Measurements from ENCODE around the gene LYSMD4.

Gene LYSMD4

GRCh38 chr15:99726333-99726732, 6.9 kb downstream of the LYSMD4 start:
- Histone ChIP-seq H2AFZ (ENCODE audit: low read depth) (no peak overlapping the region), H3K4me3 (IDR thresholded peaks at IDR 0.05; ENCODE audit: insufficient read depth, low read depth, low read length) (no peak overlapping the region), H3K4me1 (ENCODE audit: low read depth, poor library complexity, severe bottlenecking) (no peaks in the 10 kb centered on the region)

DNA sequence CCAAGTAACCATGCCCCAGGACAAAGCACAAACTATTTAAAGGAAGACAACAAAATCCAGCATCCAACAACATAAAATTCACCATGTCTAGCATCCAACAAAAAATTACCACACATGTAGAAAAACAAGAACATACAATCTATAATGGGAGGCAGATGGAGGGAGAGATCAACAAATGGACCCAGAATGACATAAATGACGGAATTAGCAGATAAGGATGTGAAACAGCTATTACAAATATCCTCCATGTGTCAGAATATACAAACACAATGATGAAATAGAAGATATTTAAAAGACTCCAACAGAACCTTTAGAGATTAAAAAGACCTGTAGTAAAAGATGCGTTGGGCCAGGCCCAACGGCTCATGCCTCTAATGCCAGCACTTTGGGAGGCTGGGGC, 10.8 kb downstream of the LYSMD4 start:
- Histone ChIP-seq H2AFZ (ENCODE audit: low read depth) (no peak overlapping the region), H3K27me3 (ENCODE audit: insufficient read depth, low read depth) (no peaks in the 10 kb centered on the region), H3K36me3 (ENCODE audit: insufficient read depth) (no peaks in the 10 kb centered on the region), H3K4me3 (IDR thresholded peaks at IDR 0.05; ENCODE audit: insufficient read depth, low read depth, low read length) (no peak overlapping the region), H3K79me2 (ENCODE audit: insufficient read depth, low read depth) (no peaks in the 10 kb centered on the region), H3K27ac (no peak overlapping the region), H3K4me2 (no peak overlapping the region), H3K9ac (no peak overlapping the region), H3K4me1 (ENCODE audit: low read depth, poor library complexity, severe bottlenecking) (peaks cover 31% of the 10 kb centered on the region), H4K20me1 (ENCODE audit: insufficient read depth) (no peaks in the 10 kb centered on the region)
- TF ChIP-seq, protein P1, sequence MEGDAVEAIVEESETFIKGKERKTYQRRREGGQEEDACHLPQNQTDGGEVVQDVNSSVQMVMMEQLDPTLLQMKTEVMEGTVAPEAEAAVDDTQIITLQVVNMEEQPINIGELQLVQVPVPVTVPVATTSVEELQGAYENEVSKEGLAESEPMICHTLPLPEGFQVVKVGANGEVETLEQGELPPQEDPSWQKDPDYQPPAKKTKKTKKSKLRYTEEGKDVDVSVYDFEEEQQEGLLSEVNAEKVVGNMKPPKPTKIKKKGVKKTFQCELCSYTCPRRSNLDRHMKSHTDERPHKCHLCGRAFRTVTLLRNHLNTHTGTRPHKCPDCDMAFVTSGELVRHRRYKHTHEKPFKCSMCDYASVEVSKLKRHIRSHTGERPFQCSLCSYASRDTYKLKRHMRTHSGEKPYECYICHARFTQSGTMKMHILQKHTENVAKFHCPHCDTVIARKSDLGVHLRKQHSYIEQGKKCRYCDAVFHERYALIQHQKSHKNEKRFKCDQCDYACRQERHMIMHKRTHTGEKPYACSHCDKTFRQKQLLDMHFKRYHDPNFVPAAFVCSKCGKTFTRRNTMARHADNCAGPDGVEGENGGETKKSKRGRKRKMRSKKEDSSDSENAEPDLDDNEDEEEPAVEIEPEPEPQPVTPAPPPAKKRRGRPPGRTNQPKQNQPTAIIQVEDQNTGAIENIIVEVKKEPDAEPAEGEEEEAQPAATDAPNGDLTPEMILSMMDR (conservative IDR thresholded peaks at IDR 0.05; ENCODE audit: low read depth, low read length), result no peak

More at GRCh38 chr15:99726333-99726732, 6.9 kb downstream of the LYSMD4 start:
- H3K27ac ChIP-seq, result no peak overlapping the region
- no peaks in the 10 kb centered on the region for H3K36me3 ChIP-seq (ENCODE audit: insufficient read depth)
- H3K9ac ChIP-seq, result no peak overlapping the region
- H3K79me2 ChIP-seq (ENCODE audit: insufficient read depth, low read depth), result no peaks in the 10 kb centered on the region
- no peak overlapping the region for H3K4me2 ChIP-seq
- no peaks in the 10 kb centered on the region for H3K27me3 ChIP-seq (ENCODE audit: insufficient read depth, low read depth)
- TF ChIP-seq, protein P1 (conservative IDR thresholded peaks at IDR 0.05; ENCODE audit: low read depth, low read length), result no peak
- H4K20me1 ChIP-seq (ENCODE audit: insufficient read depth), result no peaks in the 10 kb centered on the region

GRCh38 chr15:99721896-99722295, 11.3 kb downstream of the LYSMD4 start:
- H2AFZ ChIP-seq (ENCODE audit: low read depth), result no peak overlapping the region
- no peaks in the 10 kb centered on the region for H4K20me1 ChIP-seq (ENCODE audit: insufficient read depth)
- no peak overlapping the region for H3K4me2 ChIP-seq
- no peaks in the 10 kb centered on the region for H3K79me2 ChIP-seq (ENCODE audit: insufficient read depth, low read depth)
- H3K27me3 ChIP-seq (ENCODE audit: insufficient read depth, low read depth), result no peaks in the 10 kb centered on the region
- H3K27ac ChIP-seq, result no peak overlapping the region
- TF ChIP-seq, protein P1 (conservative IDR thresholded peaks at IDR 0.05; ENCODE audit: low read depth, low read length), result no peak
- H3K9ac ChIP-seq, result no peak overlapping the region
- H3K36me3 ChIP-seq (ENCODE audit: insufficient read depth), result no peaks in the 10 kb centered on the region
- H3K4me3 ChIP-seq (IDR thresholded peaks at IDR 0.05; ENCODE audit: insufficient read depth, low read depth, low read length), result no peak overlapping the region
- H3K4me1 ChIP-seq (ENCODE audit: low read depth, poor library complexity, severe bottlenecking), result peaks cover 36% of the 10 kb centered on the region

GRCh38 chr15:99721104-99721778, 12.0 kb downstream of the LYSMD4 start:
- Histone ChIP-seq H3K27ac (no peak overlapping the region), H3K79me2 (ENCODE audit: insufficient read depth, low read depth) (no peaks in the 10 kb centered on the region), H3K9ac (no peak overlapping the region), H3K4me1 (ENCODE audit: low read depth, poor library complexity, severe bottlenecking) (peaks cover 43% of the 10 kb centered on the region), H2AFZ (ENCODE audit: low read depth) (no peak overlapping the region), H3K27me3 (ENCODE audit: insufficient read depth, low read depth) (no peaks in the 10 kb centered on the region), H3K4me2 (no peak overlapping the region), H4K20me1 (ENCODE audit: insufficient read depth) (no peaks in the 10 kb centered on the region), H3K36me3 (ENCODE audit: insufficient read depth) (no peaks in the 10 kb centered on the region), H3K4me3 (IDR thresholded peaks at IDR 0.05; ENCODE audit: insufficient read depth, low read depth, low read length) (no peak overlapping the region)
- TF ChIP-seq, protein P1 (conservative IDR thresholded peaks at IDR 0.05; ENCODE audit: low read depth, low read length), result no peak
